Measurements from ENCODE around the gene CHKA.
A peak's percentile ranks its signal among the peaks of the same experiment; 100 is the strongest.

The CHKA gene

DNA sequence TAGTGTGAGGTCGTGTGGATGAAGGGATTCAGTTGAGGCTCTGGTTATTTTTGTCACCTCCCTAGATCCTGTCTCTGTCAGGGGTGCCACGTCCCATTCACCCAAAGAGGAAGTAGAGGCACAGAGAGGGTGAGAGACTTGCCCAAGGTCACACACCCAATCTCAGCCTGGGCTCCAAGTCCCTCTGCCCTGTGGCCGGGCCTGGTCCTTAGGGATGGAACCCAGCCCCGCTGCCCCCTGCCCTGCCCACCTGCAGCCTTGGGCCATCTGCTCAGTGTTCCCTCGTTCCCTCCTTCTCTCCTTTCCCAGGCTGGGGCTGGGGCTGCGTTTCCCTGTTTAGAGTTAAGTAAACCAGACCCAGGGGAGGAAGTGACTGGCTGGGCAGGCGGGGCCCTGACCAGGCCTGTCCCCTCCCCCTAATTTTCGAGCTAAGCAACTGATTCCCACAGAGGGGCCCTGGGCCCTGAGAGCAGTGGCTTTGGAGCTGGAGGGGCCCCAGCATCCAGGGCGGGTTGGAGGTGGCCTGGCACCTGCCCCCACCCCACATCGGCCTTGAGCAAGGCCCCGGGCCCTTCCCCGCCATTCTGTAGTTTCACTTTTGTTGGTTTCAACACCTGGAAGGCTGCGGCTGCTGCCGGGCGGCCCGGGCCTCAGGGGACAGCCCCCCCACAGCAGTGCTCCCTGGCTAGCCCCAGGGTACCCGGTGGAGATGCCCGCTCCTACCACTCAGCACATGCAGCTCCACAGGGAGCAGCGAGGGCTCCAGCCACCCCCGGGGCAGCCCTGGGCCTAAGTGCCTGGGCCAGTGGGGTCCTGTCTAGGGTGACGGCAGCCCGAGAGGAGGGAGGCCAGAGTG lies 80.9 kb downstream of the CHKA start:
- TF ChIP-seq FOXP2 (optimal IDR thresholded peaks at IDR 0.05; ENCODE audit: borderline replicate concordance, extremely low read depth, extremely low read length, insufficient read depth) (no peak), TAF1 (IDR thresholded peaks at IDR 0.05; ENCODE audit: borderline replicate concordance, insufficient read depth, low read length) (no peak), POLR2AphosphoS5 (IDR thresholded peaks at IDR 0.05; ENCODE audit: low read depth, low read length) (no peak), SIN3A (IDR thresholded peaks at IDR 0.05; ENCODE audit: borderline replicate concordance, insufficient read depth, low read length) (no peak)

DNA sequence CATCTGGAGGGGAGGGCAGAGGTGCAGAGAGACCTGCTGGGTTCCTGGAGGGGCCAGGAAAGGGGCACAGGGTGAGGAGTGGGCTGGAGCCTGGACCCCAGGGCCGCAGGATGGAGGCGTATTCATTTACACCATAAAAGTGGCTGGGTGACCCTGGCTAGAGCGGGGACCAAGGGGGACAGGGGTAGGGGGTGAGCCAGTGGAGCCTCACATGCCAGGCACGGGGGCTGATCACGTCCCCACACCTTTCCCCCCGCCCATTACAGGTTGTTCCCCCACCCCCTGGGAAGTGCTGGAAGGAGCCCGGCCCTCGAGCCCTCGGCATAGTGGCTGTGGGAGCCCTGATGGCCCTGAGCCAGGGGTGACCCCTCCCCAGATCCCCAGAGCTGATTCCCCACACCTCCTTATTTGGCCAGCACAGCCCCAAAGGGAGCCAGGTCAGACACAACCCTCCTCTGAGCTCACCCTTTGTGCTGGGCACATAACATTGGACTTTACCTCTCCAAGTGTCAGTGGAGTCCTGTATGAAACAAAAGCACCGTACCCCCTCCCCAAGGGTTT lies 81.6 kb downstream of the CHKA start:
- TF ChIP-seq POLR2AphosphoS5 (IDR thresholded peaks at IDR 0.05; ENCODE audit: low read depth, low read length): no peak
- TF ChIP-seq, protein P1, sequence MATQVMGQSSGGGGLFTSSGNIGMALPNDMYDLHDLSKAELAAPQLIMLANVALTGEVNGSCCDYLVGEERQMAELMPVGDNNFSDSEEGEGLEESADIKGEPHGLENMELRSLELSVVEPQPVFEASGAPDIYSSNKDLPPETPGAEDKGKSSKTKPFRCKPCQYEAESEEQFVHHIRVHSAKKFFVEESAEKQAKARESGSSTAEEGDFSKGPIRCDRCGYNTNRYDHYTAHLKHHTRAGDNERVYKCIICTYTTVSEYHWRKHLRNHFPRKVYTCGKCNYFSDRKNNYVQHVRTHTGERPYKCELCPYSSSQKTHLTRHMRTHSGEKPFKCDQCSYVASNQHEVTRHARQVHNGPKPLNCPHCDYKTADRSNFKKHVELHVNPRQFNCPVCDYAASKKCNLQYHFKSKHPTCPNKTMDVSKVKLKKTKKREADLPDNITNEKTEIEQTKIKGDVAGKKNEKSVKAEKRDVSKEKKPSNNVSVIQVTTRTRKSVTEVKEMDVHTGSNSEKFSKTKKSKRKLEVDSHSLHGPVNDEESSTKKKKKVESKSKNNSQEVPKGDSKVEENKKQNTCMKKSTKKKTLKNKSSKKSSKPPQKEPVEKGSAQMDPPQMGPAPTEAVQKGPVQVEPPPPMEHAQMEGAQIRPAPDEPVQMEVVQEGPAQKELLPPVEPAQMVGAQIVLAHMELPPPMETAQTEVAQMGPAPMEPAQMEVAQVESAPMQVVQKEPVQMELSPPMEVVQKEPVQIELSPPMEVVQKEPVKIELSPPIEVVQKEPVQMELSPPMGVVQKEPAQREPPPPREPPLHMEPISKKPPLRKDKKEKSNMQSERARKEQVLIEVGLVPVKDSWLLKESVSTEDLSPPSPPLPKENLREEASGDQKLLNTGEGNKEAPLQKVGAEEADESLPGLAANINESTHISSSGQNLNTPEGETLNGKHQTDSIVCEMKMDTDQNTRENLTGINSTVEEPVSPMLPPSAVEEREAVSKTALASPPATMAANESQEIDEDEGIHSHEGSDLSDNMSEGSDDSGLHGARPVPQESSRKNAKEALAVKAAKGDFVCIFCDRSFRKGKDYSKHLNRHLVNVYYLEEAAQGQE (IDR thresholded peaks at IDR 0.05; ENCODE audit: insufficient read depth in 1 of 2, low read depth in 2 of 2, low read length in 2 of 2): no peak
- TF ChIP-seq SIN3A (IDR thresholded peaks at IDR 0.05; ENCODE audit: borderline replicate concordance, insufficient read depth, low read length): no peak
- no peak for TF ChIP-seq TAF1 (IDR thresholded peaks at IDR 0.05; ENCODE audit: borderline replicate concordance, insufficient read depth, low read length)
- no peak for TF ChIP-seq FOXP2 (optimal IDR thresholded peaks at IDR 0.05; ENCODE audit: borderline replicate concordance, extremely low read depth, extremely low read length, insufficient read depth)

DNA sequence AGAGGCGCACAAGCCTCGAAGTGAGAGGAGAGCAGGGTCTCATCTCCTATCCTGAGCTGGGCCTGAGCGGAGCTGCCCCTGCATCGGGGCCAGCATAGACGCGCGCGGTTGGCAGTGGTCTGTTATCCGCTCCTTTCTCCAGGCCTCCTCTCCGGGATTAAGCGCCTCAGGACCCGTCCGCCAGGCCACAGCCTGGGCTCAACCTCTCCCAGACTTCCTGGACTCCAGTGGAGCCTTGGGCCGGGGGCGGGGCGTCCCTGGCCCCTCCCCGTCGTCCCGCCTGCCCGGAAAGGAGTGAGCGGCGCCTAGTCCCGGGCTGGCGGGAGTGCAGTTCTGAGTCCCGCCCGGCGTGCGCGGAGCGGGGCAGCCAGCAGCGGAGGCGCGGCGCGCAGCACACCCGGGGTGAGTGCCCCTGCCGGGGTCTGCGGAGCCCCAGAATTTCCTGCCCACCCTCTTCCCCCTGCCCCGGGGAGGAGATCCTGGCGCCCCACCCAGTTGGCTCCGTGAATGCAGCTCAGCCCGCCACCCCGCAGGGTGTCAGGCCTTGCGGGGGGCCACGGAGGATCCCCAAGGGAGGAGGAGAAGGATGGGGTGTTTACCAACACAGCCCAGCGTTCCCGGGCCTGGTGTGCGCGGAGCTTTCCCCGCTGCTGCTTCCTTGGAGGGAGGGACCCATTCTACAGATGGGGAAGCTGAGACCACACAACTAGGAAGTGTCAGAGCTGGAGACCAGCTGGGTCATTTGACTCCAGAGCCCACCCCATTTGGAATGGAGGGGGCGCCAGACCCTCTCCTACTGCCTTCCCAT lies 82.3 kb downstream of the CHKA start, which contains the start of gene TCIRG1:
Gene TCIRG1 (plus strand): TSS at position 308 of the 808 bp plus-strand sequence. CDS start 2,247 bp downstream, outside the sequence.
- TF ChIP-seq, protein P1 (IDR thresholded peaks at IDR 0.05; ENCODE audit: insufficient read depth in 1 of 2, low read depth in 2 of 2, low read length in 2 of 2): no peak
- TF ChIP-seq POLR2AphosphoS5 (IDR thresholded peaks at IDR 0.05; ENCODE audit: low read depth, low read length): peak; percentile 72
- peak; percentile 73; the same call in 1 of the 2 replicates for TF ChIP-seq TAF1 (IDR thresholded peaks at IDR 0.05; ENCODE audit: borderline replicate concordance, insufficient read depth, low read length)
- no peak for TF ChIP-seq SIN3A (IDR thresholded peaks at IDR 0.05; ENCODE audit: borderline replicate concordance, insufficient read depth, low read length)
- TF ChIP-seq FOXP2 (optimal IDR thresholded peaks at IDR 0.05; ENCODE audit: borderline replicate concordance, extremely low read depth, extremely low read length, insufficient read depth): no peak

DNA sequence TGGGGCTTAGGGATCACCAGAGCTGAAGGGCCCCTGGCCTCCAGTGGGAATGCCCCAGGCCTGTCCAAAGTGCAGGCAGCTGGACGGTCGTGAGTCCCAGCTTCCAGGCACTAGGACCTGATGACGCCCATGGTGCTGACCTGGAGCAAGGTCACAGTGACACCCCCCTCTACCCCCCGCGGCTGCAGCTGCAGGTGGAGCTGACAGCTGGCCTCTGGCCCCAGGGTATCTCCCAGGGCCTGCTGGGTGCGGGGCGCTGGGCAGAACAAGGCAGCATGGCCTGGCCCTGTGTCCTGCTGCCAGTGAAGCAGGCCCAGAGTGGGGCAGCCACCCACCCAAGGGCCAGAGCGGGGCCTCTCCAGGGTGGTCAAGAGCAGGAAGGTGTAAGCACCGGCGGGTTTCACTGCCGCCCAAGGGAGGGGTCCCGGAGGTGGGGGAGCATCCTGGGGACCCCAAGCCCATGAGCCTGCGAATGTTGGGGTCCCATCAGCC lies 82.9 kb downstream of the CHKA start:
- TF ChIP-seq SIN3A (IDR thresholded peaks at IDR 0.05; ENCODE audit: borderline replicate concordance, insufficient read depth, low read length) (no peak), TAF1 (IDR thresholded peaks at IDR 0.05; ENCODE audit: borderline replicate concordance, insufficient read depth, low read length) (no peak), POLR2AphosphoS5 (IDR thresholded peaks at IDR 0.05; ENCODE audit: low read depth, low read length) (no peak), FOXP2 (optimal IDR thresholded peaks at IDR 0.05; ENCODE audit: borderline replicate concordance, extremely low read depth, extremely low read length, insufficient read depth) (peak; percentile 25)

DNA sequence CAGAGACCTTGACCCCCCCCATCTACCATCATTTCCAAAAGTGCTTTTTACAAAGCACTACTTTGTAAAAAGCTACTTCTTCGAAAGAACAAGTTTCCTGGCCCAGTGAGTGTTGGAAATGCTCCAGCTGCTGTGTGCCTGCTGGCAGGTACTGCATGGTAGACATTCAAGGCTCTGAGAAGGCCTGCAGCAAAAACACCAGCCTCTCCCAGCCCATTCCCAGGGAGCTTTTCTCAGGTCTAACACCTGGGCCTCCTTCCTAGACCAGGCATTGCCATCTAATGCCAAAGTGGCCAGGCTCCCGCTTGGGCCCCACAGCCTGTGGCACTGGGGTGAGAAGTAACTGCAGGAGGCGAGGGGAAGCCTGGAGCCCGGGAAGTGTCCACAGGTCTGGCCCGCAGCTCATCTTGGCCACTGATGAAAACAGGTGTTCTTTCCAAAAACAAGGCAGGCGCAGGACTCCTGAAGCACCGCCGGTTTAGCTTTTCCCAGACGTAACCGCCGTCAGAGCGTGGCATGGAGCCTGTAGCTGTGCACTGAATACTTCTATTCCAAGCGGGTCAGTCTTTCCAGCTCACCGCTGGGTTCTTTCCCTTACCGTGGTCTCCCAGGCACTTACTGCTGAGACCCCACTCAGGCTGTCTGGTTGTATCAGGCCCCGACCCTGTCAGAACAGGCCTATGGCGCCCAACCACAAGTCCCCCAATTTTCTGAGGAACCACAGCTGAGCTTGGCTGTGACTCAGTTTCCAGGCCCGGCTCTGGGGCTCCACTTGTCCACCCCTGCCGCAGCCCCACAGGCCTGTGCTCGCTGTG lies 83.6 kb downstream of the CHKA start:
- TF ChIP-seq FOXP2 (optimal IDR thresholded peaks at IDR 0.05; ENCODE audit: borderline replicate concordance, extremely low read depth, extremely low read length, insufficient read depth) (no peak), POLR2AphosphoS5 (IDR thresholded peaks at IDR 0.05; ENCODE audit: low read depth, low read length) (no peak), SIN3A (IDR thresholded peaks at IDR 0.05; ENCODE audit: borderline replicate concordance, insufficient read depth, low read length) (no peak), TAF1 (IDR thresholded peaks at IDR 0.05; ENCODE audit: borderline replicate concordance, insufficient read depth, low read length) (no peak)
- TF ChIP-seq, protein P1 (IDR thresholded peaks at IDR 0.05; ENCODE audit: insufficient read depth in 1 of 2, low read depth in 2 of 2, low read length in 2 of 2): no peak
